HepG2 (cell line): ENCODE data around the gene DBNDD1. TPM values are rescaled to one million over a fixed set of nuclear protein-coding genes. Genes with fewer than 3 reads are reported as not detected.

Source experiments
- CEBPB ChIP-seq: IDR thresholded peaks from 2 replicates; pipeline ENCODE4 v1.6.1; 2011; ENCODE audit warnings: low read depth, low read length, improper control_type of control experiment, borderline replicate concordance
- DMAP1 ChIP-seq: IDR thresholded peaks from 2 replicates; pipeline ENCODE4 v1.6.1; 2016
- GLI4 ChIP-seq: sonication (generic); formaldehyde crosslinking; IDR thresholded peaks from 2 replicates; pipeline ENCODE4 v1.5.1; 2020; ENCODE audit warnings: missing genetic modification reagents, mild to moderate bottlenecking, moderate library complexity, borderline replicate concordance
- MED1 ChIP-seq: sonication (generic); formaldehyde crosslinking; IDR thresholded peaks from 2 replicates; pipeline ENCODE4 v1.4.0; 2020; ENCODE audit warnings: missing genetic modification reagents
- ZFYVE20 ChIP-seq: sonication (generic); formaldehyde crosslinking; IDR thresholded peaks from 2 replicates; pipeline ENCODE4 v1.8.0; 2023; ENCODE audit warnings: low read depth, mild to moderate bottlenecking, moderate library complexity, missing genetic modification reagents, borderline replicate concordance
- ZHX2 ChIP-seq, 2 experiments: sonication (generic) in 1 of 2; formaldehyde crosslinking in 1 of 2; IDR thresholded peaks; 2 replicates each; pipeline versions ENCODE4 v1.6.1 to v1.9.0; 2014 to 2022; ENCODE audit warnings: antibody characterized with exemption in 1 of 2, borderline replicate concordance in 1 of 2, inconsistent platforms in 1 of 2, low read depth in 1 of 2, missing genetic modification reagents in 1 of 2
- ZNF281 ChIP-seq: sonication (generic); formaldehyde crosslinking; IDR thresholded peaks from 2 replicates; pipeline ENCODE4 v1.4.0; 2020; ENCODE audit warnings: missing genetic modification reagents, borderline replicate concordance
- ZNF619 ChIP-seq: sonication (generic); formaldehyde crosslinking; IDR thresholded peaks from 2 replicates; pipeline ENCODE4 v1.4.0; 2020; ENCODE audit warnings: mild to moderate bottlenecking, missing genetic modification reagents
- ZNF646 ChIP-seq: sonication (generic); formaldehyde crosslinking; IDR thresholded peaks from 2 replicates; pipeline ENCODE4 v1.9.0; 2021; ENCODE audit warnings: mild to moderate bottlenecking, missing genetic modification reagents
- ZNF660 ChIP-seq: sonication (generic); formaldehyde crosslinking; IDR thresholded peaks from 2 replicates; pipeline ENCODE4 v1.5.1; 2020; ENCODE audit warnings: mild to moderate bottlenecking, low read depth, missing genetic modification reagents, borderline replicate concordance
- ZNF878 ChIP-seq: sonication (generic); formaldehyde crosslinking; IDR thresholded peaks from 2 replicates; pipeline ENCODE4 v1.8.1; 2023; ENCODE audit warnings: mild to moderate bottlenecking, missing genetic modification reagents, moderate library complexity
- ZSCAN5A ChIP-seq: sonication (generic); formaldehyde crosslinking; IDR thresholded peaks from 2 replicates; pipeline ENCODE4 v1.8.0; 2022; ENCODE audit warnings: mild to moderate bottlenecking, missing genetic modification reagents, borderline replicate concordance
- polyA plus RNA-seq, 8 experiments: library from polyadenylated mRNA; depleted of rRNA in 3 of 8; stranded (reverse) in 7 of 8; unstranded in 1 of 8; fragments of >200 nt; fragmentation: Illumina TruSeq in 4 of 8; extraction: Trizol in 4 of 8; gene quantifications; 2 replicates each; pipeline versions ENCODE4 v1.2.1 to v1.2.3, GENCODE V29; 2011 to 2016; ENCODE audit warnings: low read depth in 4 of 8, missing spikeins in 1 of 8, mixed read lengths in 1 of 8; ENCODE audit not compliant: insufficient read depth in 1 of 8
- total RNA-seq, 5 experiments: library from RNA; depleted of rRNA; stranded (reverse); fragments of >200 nt; fragmentation: Illumina TruSeq; extraction: Trizol; gene quantifications; 2 replicates each; pipeline ENCODE4 v1.2.3, GENCODE V29; 2016; ENCODE audit warnings: low read depth in 1 of 5

Gene DBNDD1
- total and polyA plus RNA-seq, 2 of the 13 experiments (the other 11 are each of a cell fraction or from before 2014, with no cell fraction given) = 17.0 to 40.4 TPM

- TF ChIP-seq ZNF281 (CRISPR knock-in tag) = peak; percentile 13; the same call in 1 of the 2 replicates
- TF ChIP-seq ZNF878 = no peak
- TF ChIP-seq ZHX2 (IDR thresholded peaks at IDR 0.05; ENCODE audit: low read depth) = no peak
- TF ChIP-seq ZHX2 (CRISPR knock-in tag; IDR thresholded peaks at IDR 0.05; ENCODE audit: borderline replicate concordance) = no peak
- no peak for TF ChIP-seq ZSCAN5A (CRISPR knock-in tag)
- no peak for TF ChIP-seq ZNF646
- peak; percentile 69 for TF ChIP-seq CEBPB
- no peak for TF ChIP-seq ZNF619
- 0 out of 2 replicates have a peak, but pooled peaks have one; percentile 41 for TF ChIP-seq MED1 (CRISPR knock-in tag)
- TF ChIP-seq DMAP1 (CRISPR knock-in tag) = no peak
- no peak for TF ChIP-seq GLI4 (CRISPR knock-in tag)
- no peak for TF ChIP-seq ZNF660 (CRISPR knock-in tag)
- TF ChIP-seq ZFYVE20 (CRISPR knock-in tag) = no peak
These were observed 38.5 kb upstream of the DBNDD1 start (continued) for GRCh38 chr16:90057738-90058173.
